Esophagus muscularis mucosa (tissue), 4 donors: Measurements from ENCODE around the gene TMEM127. TPM values are rescaled to one million over a fixed set of nuclear protein-coding genes. Genes with fewer than 3 reads are reported as not detected.
"Not testable (repeated sequence)": the region's sequence is repeated elsewhere in the genome, so short reads cannot be mapped to it uniquely, and the experiment has no call there.

Experiments used
- DNase-seq: peaks from one replicate; pipeline ENCODE4 v3.0.0-alpha.2; 2017; ENCODE audit errors: extremely low spot score
- H3K27ac ChIP-seq, 4 donors: fragments of 200-600 bp; sonication (generic); replicated peaks in 1 of 4; 1 replicate in 3 of 4; 2 replicates in 1 of 4; pipeline ENCODE4 v1.5.1; 2016 to 2019; ENCODE audit warnings: mild to moderate bottlenecking in 1 of 4
- H3K27me3 ChIP-seq, 4 donors: fragments of 200-600 bp; sonication (generic); one replicate each; pipeline versions ENCODE4 v1.5.1 to v1.6.0; 2016 to 2019
- H3K36me3 ChIP-seq, 4 donors: fragments of 200-600 bp; sonication (generic); one replicate each; pipeline ENCODE4 v1.5.1; 2016 to 2019
- H3K4me1 ChIP-seq, 4 donors: fragments of 200-600 bp; sonication (generic); one replicate each; pipeline ENCODE4 v1.5.1; 2016 to 2019
- H3K4me3 ChIP-seq, 4 donors: fragments of 200-600 bp; sonication (generic); 1 replicate in 2 of 4; 2 replicates in 2 of 4; pipeline ENCODE4 v1.5.1; 2016 to 2019; ENCODE audit warnings: mild to moderate bottlenecking in 4 of 4, moderate library complexity in 1 of 4
- H3K9me3 ChIP-seq, 4 donors: fragments of 200-600 bp; sonication (generic); 1 replicate in 3 of 4; 2 replicates in 1 of 4; pipeline ENCODE4 v1.5.1; 2016 to 2019
- CTCF ChIP-seq, 3 experiments: fragments of 200-600 bp in 2 of 3; fragments of 450-650 bp in 1 of 3; sonication (generic) in 2 of 3; IDR thresholded peaks; one replicate each; pipeline ENCODE4 v1.5.1; 2017 to 2019; ENCODE audit warnings: antibody characterized with exemption in 3 of 3, mild to moderate bottlenecking in 2 of 3, moderate library complexity in 1 of 3
- EP300 ChIP-seq: sonication (generic); formaldehyde crosslinking; IDR thresholded peaks from one replicate; pipeline ENCODE4 v1.6.1; 2017; ENCODE audit warnings: antibody characterized with exemption
- POLR2A ChIP-seq: fragments of 450-650 bp; IDR thresholded peaks from one replicate; pipeline ENCODE4 v1.6.1; 2017; ENCODE audit warnings: antibody characterized with exemption, moderate library complexity, mild to moderate bottlenecking, low read depth
- POLR2AphosphoS5 ChIP-seq, 2 donors: sonication (generic); formaldehyde crosslinking; IDR thresholded peaks; one replicate each; pipeline ENCODE4 v1.6.1; 2017; ENCODE audit warnings: antibody characterized with exemption in 2 of 2
- WGBS: methylation state at CpG from one replicate; pipeline ENCODE4 v1.1.5; 2018; 5-methylcytosine and 5-hydroxymethylcytosine counted together
- intact Hi-C: fragments of 100-400 bp; cut with DNase I; formaldehyde crosslinking; loops from one replicate; pipeline ENCODE4 v1.15.1; 2023
- total RNA-seq, 4 donors: library from RNA; depleted of rRNA; stranded (reverse); fragments of >200 nt; gene quantifications; one replicate each; pipeline versions ENCODE4 v1.1.0 to v1.2.1, GENCODE V29; 2016

TMEM127 gene
- total RNA-seq, 4 donors from 2014 or later: 42.8 to 72.0 (median 55.3) TPM

- Histone ChIP-seq H3K36me3 (peaks cover 10 to 66% (median 35%) of the 10 kb centered on the region in 4 donors), H3K27ac (peak overlapping the region; percentile 79 to 85 (median 81)), H3K27me3 (no peaks in the 10 kb centered on the region), H3K4me1 (peaks cover 91 to 99% (median 92%) of the 10 kb centered on the region in 4 donors), H3K4me3 (peak overlapping the region in 1 of 4 donors; percentile 15), H3K9me3 (no peaks in the 10 kb centered on the region)
- TF ChIP-seq EP300: no peak
- TF ChIP-seq POLR2AphosphoS5 (IDR thresholded peaks at IDR 0.05): no peak
- TF ChIP-seq POLR2A: no peak
- TF ChIP-seq CTCF (IDR thresholded peaks at IDR 0.05): no peak
- no peak for DNase-seq
- intact Hi-C loops: loop anchor here (5.0 kb wide), 1 partner anchor 112 kb away; the partner anchor contains the start of gene DUSP2
- 90% methylated on average over 2 of the region's 5 CpGs for WGBS
Observed at GRCh38 chr2:96259497-96259921, 6.3 kb downstream of the TMEM127 start.

DNA sequence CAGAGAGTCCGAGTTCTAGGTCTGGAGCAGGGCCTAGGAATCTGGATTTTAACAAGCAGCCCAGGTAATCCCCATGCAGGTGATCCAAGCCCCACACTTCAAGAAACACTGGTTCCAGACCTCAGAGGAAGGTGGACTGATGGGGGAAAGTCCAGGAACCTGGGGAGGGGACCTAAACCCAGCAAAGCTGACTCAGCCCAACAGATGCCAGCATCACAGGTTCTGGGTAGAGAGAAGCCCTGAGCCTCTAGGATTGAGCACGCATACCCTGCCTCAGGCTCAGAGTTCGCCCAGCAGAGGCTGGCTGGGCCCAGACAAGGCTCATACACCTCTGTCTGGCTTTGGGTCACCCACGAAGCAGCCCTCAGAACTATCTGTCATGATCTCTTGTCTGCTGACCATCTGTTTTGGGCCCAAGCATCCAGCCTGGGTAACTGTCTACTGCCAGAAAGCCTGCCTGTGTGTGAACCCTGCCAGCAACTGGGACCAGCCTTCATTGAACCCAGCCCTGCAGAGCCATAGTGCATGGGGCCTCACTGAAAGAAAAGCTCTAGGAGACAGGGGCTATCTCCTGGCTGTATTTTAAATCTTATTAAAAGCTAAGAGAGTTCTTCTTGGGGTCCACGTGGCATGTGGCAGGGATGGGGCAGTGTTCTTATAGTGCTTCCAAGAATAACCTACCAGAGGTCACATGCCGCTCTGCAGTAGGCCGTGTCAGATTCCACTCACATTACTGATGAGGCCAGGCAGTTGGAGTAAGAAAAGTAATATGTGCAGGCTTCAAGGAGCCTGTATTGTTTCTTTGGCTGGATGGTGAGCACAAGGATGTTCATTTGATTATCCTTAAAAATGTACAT lies 7.4 kb downstream of the TMEM127 start:
- Histone ChIP-seq H3K27ac (peak overlapping the region; percentile 79 to 85 (median 81)), H3K27me3 (no peaks in the 10 kb centered on the region), H3K4me1 (peaks cover 90 to 98% (median 92%) of the 10 kb centered on the region in 4 donors), H3K36me3 (peaks cover 22 to 70% (median 43%) of the 10 kb centered on the region in 4 donors), H3K4me3 (no peak overlapping the region), H3K9me3 (no peaks in the 10 kb centered on the region)
- DNase-seq: no peak
- intact Hi-C loops: loop anchor here (5.0 kb wide), 1 partner anchor 111 kb away; the partner anchor contains the start of gene DUSP2
- TF ChIP-seq POLR2A (no peak), POLR2AphosphoS5 (IDR thresholded peaks at IDR 0.05) (no peak), CTCF (IDR thresholded peaks at IDR 0.05) (no peak), EP300 (no peak)
- WGBS: 74% methylated on average over 7 of the region's 7 CpGs

DNA sequence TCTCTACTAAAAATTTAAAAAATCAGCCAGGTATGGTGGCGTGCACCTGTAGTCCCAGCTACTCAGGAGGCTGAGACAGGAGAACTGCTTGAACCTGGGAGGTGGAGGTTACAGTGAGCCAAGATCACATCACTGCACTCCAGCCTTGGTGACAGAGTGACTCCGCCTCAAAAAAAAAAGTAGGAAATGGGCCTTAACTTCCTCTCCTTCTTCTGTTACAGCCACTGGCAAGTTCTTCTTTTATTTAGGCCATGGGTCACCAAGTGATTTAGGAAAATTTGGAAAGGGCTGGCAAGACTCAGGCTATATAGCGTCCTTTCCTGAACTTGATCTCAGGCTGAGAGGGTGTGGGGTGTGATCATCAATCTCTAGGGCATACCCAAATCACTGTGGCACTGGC lies 8.1 kb downstream of the TMEM127 start:
- H3K36me3 ChIP-seq: peaks cover 28 to 72% (median 45%) of the 10 kb centered on the region in 4 donors
- H3K4me3 ChIP-seq, H3K9me3 ChIP-seq, DNase-seq, H3K27me3 ChIP-seq: not testable (repeated sequence)
- intact Hi-C loops: loop anchor here (5.0 kb wide), 1 partner anchor 110 kb away; the partner anchor contains the start of gene DUSP2
- peaks cover 84 to 92% (median 89%) of the 10 kb centered on the region in 4 donors for H3K4me1 ChIP-seq
- H3K27ac ChIP-seq: peak overlapping the region; percentile 79 to 85 (median 81)
- WGBS: 91% methylated on average over 3 of the region's 3 CpGs

DNA sequence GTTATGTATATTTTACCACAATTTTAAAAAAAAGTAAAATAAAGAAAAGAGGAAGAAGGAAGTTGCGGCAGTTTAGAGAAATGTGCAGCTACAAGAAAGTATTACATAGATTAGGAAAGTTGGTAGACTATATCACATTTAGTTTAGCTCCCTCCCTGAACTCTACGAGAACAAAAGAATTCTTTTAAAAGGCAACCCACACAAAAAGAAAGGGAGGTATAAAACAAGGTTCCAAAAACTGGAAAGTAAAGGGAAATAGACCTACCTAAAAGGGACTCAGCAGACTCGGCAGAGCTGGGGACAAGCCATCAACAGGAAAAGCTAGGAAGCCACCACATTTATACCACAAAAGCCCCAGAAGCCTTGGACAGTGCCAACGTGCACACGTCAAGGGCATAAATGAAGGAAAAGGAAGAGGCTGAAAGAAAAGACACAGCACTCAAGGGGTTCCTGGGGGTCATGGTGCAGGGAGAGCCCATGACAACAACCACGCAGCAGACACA lies 9.1 kb downstream of the TMEM127 start:
- H3K4me3 ChIP-seq: no peak overlapping the region
- 70% methylated on average over 6 of the region's 6 CpGs for WGBS
- intact Hi-C loops: loop anchor here (5.0 kb wide), 1 partner anchor 109 kb away; the partner anchor contains the start of gene DUSP2
- TF ChIP-seq POLR2AphosphoS5 (IDR thresholded peaks at IDR 0.05) (no peak), EP300 (no peak)
- H3K4me1 ChIP-seq: peaks cover 80 to 95% (median 87%) of the 10 kb centered on the region in 4 donors
- H3K9me3 ChIP-seq: no peaks in the 10 kb centered on the region
- H3K36me3 ChIP-seq: peaks cover 32 to 73% (median 48%) of the 10 kb centered on the region in 4 donors
- H3K27ac ChIP-seq: peak overlapping the region; percentile 40 to 85 (median 80)
- no peak for DNase-seq
- no peaks in the 10 kb centered on the region for H3K27me3 ChIP-seq

GRCh38 chr2:96254571-96254970 lies 11.2 kb downstream of the TMEM127 start:
- intact Hi-C loops: no loop called here
- peaks cover 32 to 72% (median 46%) of the 10 kb centered on the region in 4 donors for H3K36me3 ChIP-seq
- TF ChIP-seq POLR2A (no peak), EP300 (no peak), POLR2AphosphoS5 (IDR thresholded peaks at IDR 0.05) (peak in 1 of 2 donors; percentile 15)
- no peaks in the 10 kb centered on the region for H3K9me3 ChIP-seq
- no peak overlapping the region for H3K4me3 ChIP-seq
- peaks cover 79 to 96% (median 87%) of the 10 kb centered on the region in 4 donors for H3K4me1 ChIP-seq
- WGBS: 89% methylated on average over 7 of the region's 11 CpGs
- no peaks in the 10 kb centered on the region for H3K27me3 ChIP-seq
- no peak for DNase-seq
- H3K27ac ChIP-seq: peak overlapping the region in 3 of 4 donors; percentile 12 to 42 (median 16)

- TF ChIP-seq POLR2AphosphoS5 (IDR thresholded peaks at IDR 0.05) (no peak), POLR2A (no peak), CTCF (IDR thresholded peaks at IDR 0.05) (no peak)
- Histone ChIP-seq H3K27ac (no peak overlapping the region), H3K4me3 (no peak overlapping the region), H3K9me3 (no peaks in the 10 kb centered on the region), H3K27me3 (no peaks in the 10 kb centered on the region), H3K36me3 (peaks cover 32 to 61% (median 46%) of the 10 kb centered on the region in 4 donors), H3K4me1 (peaks cover 68 to 84% (median 78%) of the 10 kb centered on the region in 4 donors)
- 86% methylated on average over 6 of the region's 7 CpGs for WGBS
- intact Hi-C loops: no loop called here
- DNase-seq: no peak
Observed at GRCh38 chr2:96253006-96253405, 12.8 kb downstream of the TMEM127 start.
